Midbrain (tissue), 1 donor: Measurements from ENCODE around the gene BSDC1.

ENCODE experiments used
- DNase-seq: peaks from one replicate; lab custom pipeline; 2025; lab: John Stamatoyannopoulos, UW

Gene BSDC1

GRCh38 chr1:32393832-32394140 is 455 bp downstream of the BSDC1 start:
- DNase-seq: no peak

- no peak for DNase-seq
These were observed 1.1 kb downstream of the BSDC1 start for GRCh38 chr1:32393136-32393535.

GRCh38 chr1:32392325-32392724 is 1.9 kb downstream of the BSDC1 start:
- no peak for DNase-seq

- DNase-seq: no peak
These were observed 3.1 kb downstream of the BSDC1 start for GRCh38 chr1:32390904-32391870.

- no peak for DNase-seq
These were observed 5.6 kb downstream of the BSDC1 start for GRCh38 chr1:32388641-32389040.

GRCh38 chr1:32386676-32387392 is 7.4 kb downstream of the BSDC1 start:
- no peak for DNase-seq

- DNase-seq: no peak
These were observed 14.2 kb downstream of the BSDC1 start for GRCh38 chr1:32380057-32380456.

- no peak for DNase-seq
These were observed 16.6 kb downstream of the BSDC1 start for GRCh38 chr1:32377541-32378220.

GRCh38 chr1:32376199-32376598 is 18.0 kb downstream of the BSDC1 start:
- DNase-seq: no peak

GRCh38 chr1:32373996-32374592 is 20.1 kb downstream of the BSDC1 start:
- no peak for DNase-seq

GRCh38 chr1:32372149-32372756 is 22.0 kb downstream of the BSDC1 start:
- DNase-seq: no peak

GRCh38 chr1:32367912-32368635 is 26.2 kb downstream of the BSDC1 start:
- DNase-seq: no peak

- no peak for DNase-seq
These were observed 28.8 kb downstream of the BSDC1 start for GRCh38 chr1:32365445-32365844.

- DNase-seq: no peak
These were observed 29.4 kb downstream of the BSDC1 start for GRCh38 chr1:32364836-32365235.

GRCh38 chr1:32363713-32364112 is 30.5 kb downstream of the BSDC1 start:
- no peak for DNase-seq

- DNase-seq: no peak
These were observed 31.5 kb downstream of the BSDC1 start, which contains the start of the genes FAM229A and TSSK3 for GRCh38 chr1:32362474-32363313. Gene FAM229A, minus strand, starts transcription at chr1:32362485. Its CDS starts 394 bp downstream, at chr1:32362091. Gene TSSK3, plus strand, starts transcription at chr1:32362539. Its CDS starts 163 bp downstream, at chr1:32362702.

- DNase-seq: peak; percentile 56
These were observed 32.4 kb downstream of the BSDC1 start for GRCh38 chr1:32361674-32362473.

- no peak for DNase-seq
These were observed 33.0 kb downstream of the BSDC1 start for GRCh38 chr1:32361308-32361673.

GRCh38 chr1:32358435-32358834 is 35.8 kb downstream of the BSDC1 start:
- DNase-seq: no peak
